ENCODE results near the gene ERCC2.
"Not testable (repeated sequence)": the region's sequence is repeated elsewhere in the genome, so short reads cannot be mapped to it uniquely, and the experiment has no call there.

The ERCC2 gene

GRCh38 chr19:45336696-45337251 is 33.6 kb downstream of the ERCC2 start:
- DNase-seq: no peak

DNA sequence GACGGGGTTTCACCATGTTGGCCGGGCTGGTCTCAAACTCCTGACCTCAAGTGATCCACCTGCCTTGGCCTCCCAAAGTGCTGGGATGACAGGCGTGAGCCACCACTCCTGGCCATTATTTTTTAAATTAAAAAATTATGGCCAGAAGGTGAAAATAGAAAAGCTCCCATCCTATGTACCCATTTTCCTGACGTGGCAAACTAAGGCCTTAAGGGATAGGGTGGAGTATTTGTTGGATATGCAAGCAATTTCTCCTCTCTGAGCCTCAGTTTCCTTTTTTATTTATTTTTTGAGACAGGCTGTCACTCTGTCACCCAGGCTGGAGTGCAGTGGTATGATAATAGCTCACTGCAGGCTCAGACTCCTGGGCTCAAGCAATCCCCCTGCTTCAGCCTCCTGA is 35.5 kb downstream of the ERCC2 start:
- not testable (repeated sequence) for DNase-seq

DNA sequence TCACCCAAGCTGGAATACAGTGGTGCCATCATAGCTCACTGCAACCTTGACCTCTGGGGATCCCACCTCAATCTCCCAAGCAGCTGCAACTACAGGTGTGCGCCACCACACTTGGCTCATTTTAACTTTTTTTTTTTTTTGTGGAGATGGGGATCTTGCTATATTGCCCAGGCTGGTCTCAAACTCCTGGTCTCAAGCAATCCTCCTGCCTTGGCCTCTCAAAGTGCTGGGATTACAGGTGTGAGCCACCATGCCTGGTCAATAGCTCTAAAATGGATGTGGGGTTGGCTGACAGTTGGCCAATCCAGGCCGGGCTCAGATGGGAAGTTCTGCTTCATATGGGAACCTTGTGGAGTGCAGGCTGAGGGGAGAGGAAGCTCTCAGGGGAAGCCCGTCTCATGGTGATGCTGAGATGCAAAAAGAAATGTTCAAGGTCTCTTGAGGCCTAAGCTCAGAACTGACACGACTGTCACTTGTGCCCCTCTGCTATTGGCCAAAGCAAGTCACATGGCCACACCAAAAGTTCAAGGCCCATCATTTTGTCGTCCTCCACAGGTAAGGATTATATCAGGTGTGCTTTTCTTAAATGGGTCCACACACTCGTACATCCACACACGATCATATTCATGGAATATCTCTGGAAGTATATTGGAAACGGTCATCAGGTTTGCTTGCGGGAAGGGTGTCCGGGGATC is 36.6 kb downstream of the ERCC2 start:
- no peak for DNase-seq

- DNase-seq: no peak
Measured at GRCh38 chr19:45331411-45331810, 39.0 kb downstream of the ERCC2 start.

DNA sequence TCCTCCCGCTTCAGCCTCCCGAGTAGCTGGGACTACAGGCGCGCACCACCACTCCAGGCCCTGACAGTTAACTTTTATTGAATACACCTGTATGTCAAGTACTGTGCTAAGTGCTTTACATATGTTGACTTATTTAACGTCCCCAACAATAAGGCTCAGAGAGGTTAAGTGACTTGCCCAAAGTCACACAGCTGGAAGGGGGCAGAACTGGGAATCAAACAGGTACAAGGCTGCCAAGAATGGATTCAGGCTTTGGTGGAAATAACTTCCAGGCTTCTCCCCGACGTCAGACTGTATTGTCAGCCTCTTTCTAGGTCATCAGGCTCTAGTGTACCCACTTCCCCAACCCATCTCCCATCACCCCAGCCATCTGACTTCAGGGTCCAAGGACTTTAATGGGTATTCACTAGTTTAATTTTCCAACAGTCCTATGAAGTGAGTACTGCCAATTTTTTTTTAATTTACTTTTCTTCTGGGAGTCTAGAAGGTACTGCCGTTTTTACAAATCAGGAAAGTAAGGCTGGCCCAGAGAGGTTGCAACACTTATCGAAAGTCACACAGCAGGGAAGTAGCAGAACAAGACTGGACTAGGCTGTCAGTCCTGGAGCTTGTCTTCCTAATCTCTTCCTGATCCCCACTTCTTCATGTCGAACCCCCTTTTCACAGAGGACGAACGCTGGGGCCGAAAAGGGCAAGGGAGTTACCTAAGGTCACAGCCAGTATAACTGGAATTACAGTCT is 42.8 kb downstream of the ERCC2 start:
- no peak for DNase-seq

GRCh38 chr19:45324349-45324907 is 45.9 kb downstream of the ERCC2 start:
- no peak for DNase-seq

DNA sequence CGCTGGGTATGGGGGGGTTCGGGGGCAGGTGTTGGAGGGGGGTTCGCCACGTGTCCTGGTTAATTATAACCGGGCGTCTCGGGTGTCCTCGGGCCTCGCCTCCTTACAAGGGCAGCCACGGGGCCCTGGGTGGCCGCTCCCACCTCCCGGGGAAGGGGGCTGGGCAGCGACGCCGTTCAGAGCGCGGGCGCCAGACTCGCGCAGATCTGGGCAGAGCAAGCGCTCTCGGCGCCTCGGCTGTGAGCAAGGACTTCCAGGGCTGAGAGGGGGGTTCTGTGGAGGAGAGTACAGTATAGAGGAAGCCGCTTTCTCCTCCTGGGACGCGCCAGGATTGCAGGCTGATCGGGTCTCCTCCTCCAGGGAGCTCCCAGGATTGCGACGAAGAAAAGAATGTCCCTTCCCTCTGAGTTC is 46.7 kb downstream of the ERCC2 start:
- DNase-seq: peak in 4 of 56 donors; percentile 2 to 27 (median 14)

DNA sequence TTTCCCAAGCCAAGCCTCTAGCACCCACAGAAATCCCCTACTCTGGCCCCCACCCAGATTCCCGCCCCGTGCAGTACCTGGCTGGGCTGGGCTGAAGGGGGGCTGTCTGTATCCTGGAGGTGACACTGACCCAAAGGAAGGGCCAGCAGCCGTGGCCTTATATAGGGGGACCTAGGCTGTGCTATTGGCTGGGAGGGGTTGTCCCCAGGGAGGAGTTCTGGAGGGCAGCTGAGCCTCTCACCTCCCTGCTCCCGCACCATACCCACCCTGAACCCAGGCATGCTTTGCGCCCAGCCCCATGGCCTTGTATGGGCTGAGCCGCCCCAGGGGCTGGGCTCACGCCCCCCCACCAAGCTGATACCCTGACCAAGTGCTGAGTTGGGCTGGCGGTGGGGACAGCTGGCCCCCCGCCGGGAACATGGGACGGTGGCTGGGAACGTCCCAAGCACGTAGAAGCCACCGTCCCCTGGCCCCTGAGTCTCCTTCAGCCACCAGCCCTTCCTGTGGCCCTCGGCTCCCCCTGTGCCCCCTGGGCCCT is 47.6 kb downstream of the ERCC2 start, which contains the start of gene CKM:
TSS of gene CKM (minus strand) at position 132 of the 538 bp plus-strand sequence. CDS start 3,162 bp downstream, outside the sequence.
- no peak for DNase-seq

GRCh38 chr19:45322311-45322710 is 48.1 kb downstream of the ERCC2 start:
- DNase-seq: no peak

DNA sequence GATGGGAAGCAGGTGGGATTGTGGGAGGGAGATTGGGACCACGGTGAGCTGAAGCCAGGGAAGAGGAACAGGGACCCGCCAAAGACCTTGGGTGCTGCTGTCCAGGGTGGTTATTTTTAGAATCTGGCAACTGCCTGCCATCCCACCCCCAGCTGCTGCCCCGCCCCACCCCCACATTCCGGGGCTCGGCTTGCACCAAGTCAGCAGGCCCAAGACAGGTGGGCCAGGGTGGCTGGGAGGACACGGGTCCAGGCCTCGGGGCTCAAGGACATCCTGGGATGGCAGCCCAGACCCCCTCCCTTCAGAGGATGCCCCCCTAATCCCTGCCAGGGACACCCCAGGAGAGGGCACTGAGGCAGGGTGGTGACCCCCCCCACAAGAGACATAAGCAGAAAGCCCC is 48.5 kb downstream of the ERCC2 start:
- no peak for DNase-seq

DNA sequence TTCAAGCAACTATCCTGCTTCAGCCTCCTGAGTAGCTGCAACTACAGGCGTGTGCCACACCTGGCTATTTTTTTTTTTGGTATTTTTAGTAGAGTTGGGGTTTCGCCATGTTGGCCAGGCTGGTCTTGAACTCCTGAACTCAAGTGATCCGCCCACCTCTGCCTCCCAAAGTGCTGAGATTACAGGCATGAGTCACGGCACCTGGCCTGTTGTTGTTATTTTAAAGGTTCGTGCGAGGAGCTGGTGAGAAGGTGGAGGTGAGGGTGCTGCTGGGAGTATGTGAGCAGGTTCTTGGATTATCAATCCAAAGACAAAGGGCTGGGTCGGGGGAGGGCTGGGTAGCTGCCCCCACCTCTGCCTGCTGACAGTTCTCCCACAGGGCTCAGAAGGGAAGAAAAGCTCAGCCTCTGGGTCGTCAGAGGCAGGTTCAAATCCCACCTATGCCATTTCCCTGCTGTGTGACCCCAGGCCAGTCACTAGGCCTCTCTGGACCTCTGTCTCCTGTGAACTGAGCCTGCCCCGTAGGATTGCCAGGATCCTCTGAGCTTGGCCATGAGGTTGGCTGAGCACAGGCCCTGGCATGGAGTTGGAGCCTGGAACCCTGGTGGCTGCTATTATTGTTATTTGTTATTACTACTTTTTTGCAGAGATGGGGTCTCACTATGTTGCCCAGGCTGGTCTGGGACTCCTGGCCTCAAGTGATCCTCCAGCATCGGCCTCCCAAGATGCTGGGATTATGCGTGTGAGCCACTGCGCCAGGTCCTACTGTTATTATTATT is 49.2 kb downstream of the ERCC2 start:
- DNase-seq: no peak

GRCh38 chr19:45315304-45315703 is 55.1 kb downstream of the ERCC2 start:
- DNase-seq: no peak

GRCh38 chr19:45314708-45315245 is 55.6 kb downstream of the ERCC2 start:
- no peak for DNase-seq

DNA sequence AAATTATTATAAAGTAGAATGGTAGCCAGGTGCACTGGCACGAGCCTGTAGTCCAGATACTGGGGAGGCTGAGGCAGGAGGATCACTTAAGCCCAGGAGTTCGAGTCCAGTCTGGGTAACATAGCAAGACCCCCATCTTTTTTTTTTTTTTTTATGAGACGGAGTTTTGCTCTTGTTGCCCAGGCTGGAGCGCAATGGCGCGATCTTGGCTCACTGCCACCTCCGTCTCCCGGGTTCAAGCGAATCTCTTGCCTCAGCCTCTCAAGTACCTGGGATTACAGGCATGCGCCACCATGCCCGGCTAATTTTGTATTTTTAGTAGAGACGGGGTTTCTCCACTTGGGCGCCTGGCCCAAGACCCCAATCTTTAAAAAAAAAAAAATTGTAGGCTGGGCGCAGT is 58.1 kb downstream of the ERCC2 start:
- not testable (repeated sequence) for DNase-seq

- no peak for DNase-seq
Measured at GRCh38 chr19:45311621-45312020, 58.8 kb downstream of the ERCC2 start.

GRCh38 chr19:45309322-45309721 is 61.1 kb downstream of the ERCC2 start:
- not testable (repeated sequence) for DNase-seq

- no peak for DNase-seq
Measured at GRCh38 chr19:45307361-45307760, 63.0 kb downstream of the ERCC2 start.

DNA sequence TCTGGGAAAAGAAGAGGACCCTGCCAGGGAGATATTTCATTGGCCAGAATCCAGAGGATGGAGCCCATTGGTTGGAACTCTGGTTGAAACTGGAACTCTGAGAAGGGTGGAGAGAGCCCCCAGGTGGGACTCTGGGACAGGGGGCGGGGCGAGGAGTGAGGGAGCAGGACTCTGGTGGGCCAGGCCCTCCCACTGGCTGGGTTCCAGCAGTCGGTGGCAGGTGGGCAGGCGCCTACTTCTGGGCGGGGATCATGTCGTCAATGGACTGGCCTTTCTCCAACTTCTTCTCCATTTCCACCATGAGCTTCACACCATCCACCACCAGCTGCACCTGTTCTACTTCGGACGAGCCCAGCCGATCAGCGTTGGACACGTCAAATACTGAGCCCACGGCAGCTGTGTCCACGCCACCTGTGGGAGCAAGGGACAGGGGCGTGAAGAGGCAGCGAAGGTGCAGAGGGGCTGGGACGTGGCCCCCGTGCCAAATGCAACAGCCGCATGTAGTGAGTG is 63.8 kb downstream of the ERCC2 start:
- DNase-seq: peak in 2 of 56 donors; percentile 10 to 16

- DNase-seq: no peak
Measured at GRCh38 chr19:45306040-45306439, 64.3 kb downstream of the ERCC2 start.

DNA sequence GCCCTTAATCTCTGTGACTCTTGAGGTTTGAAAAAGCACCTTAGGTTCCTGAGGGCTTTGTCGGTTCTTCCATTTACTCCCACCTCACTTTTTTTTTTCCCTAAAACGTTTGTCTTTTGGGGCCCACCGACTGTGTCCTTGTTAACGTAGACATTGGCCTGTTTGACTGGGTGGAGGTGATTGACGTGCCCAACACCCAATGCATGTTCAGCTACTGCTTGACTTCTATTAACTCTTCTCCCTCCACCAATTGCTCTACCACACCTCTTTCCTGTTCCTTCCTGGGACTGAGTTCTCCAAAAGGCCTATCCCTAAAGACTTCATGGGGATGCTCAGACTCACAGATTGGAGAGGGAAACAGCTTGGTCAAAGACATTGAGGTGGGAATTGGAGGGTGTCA is 65.0 kb downstream of the ERCC2 start:
- no peak for DNase-seq

- DNase-seq: no peak
Measured at GRCh38 chr19:45305007-45305406, 65.4 kb downstream of the ERCC2 start.

All from amygdala (tissue), 56 donors.